NCI-H187 treated with DMSO at 0.1 percent for 48 hours (cell line): Measurements from ENCODE around the gene APOA5.
A peak's percentile ranks its signal among the peaks of the same experiment; 100 is the strongest.
"Not testable (repeated sequence)": the region's sequence is repeated elsewhere in the genome, so short reads cannot be mapped to it uniquely, and the experiment has no call there.

ENCODE experiments used
- DNase-seq: peaks from one replicate; lab custom pipeline; 2025; lab: John Stamatoyannopoulos, UW

The APOA5 gene

DNA sequence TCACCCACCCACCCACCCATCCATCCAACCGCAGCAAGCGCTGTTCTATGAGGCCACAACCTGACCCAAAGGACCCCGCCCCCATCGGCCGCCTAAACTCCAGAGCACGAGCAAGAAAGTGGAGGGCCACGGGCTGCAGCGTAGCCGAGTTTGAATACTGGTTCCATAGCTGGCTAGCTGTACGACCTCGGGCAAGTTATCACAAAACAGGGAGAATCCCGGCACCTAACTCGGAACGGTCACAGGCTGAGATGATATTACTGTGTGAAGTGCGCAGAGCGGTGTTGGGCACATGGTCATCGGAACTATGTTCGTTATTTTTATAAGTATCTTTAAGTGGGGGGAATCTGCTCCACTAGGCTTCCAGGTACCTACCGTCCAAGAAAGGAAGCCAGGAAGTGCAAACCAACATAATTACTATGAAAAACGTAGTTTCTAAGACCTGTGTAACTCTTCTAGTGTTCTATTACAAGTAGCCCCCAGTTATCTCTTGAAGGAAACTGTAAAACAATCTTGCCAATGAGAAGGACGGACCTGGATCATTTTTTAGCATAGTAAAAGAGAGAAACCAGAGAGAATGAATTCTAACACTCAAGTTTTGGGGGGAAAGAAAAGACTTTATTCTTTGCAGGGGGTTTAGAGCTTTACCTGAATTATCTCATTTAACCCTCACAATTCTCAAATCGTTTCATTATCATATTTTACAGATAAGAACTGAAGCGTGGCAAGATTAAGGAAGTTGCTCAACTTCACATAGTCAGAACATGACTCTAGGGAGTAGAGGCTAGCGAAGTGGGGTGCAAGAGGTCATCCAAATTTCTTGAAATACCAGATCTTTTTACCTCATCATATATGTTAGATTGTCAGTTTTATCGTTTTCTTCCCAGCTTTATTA lies 18.2 kb downstream of the APOA5 start:
- DNase-seq = no peak

DNA sequence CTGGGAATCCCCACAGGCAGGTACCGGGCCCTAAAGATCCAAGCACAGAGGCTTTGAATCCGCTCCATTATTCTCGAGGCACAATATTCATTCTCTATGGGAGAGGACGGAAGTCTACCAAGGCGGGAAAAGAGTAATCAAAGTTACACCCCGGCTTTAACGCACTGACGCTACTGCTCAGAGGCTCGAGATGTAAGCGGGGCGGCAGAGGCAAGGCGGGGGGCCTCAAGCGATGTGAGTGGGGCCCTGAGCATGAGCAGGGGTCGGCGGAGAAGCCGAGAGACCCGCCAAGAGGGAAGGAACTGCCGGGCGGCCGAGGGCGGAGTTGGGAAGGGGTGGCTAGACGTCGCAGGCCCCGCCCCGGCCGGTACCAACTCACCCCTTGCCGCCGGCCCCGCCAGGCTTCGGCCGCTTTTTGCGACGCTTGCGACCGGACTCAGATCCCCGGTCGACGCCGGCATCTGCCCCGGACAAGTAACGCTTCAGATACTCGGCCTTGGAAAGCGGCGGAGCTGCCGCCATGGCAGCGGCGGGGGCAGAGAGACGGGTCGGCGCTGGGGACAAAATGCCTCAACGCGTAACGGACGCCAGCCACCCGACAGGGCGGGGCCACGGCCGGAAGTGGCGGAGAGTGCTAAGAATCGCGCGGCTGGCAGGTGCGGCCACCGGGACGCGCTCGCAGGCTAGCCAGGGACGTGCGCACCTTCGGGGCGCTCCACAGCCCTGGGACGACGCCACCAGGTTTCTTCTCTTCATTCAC lies 19.1 kb downstream of the APOA5 start, which contains the start of gene BUD13:
Gene BUD13 (minus strand): TSS at position 545 of the 760 bp plus-strand sequence. CDS start 23 bp downstream, at position 522.
- peak; percentile 35 for DNase-seq

DNA sequence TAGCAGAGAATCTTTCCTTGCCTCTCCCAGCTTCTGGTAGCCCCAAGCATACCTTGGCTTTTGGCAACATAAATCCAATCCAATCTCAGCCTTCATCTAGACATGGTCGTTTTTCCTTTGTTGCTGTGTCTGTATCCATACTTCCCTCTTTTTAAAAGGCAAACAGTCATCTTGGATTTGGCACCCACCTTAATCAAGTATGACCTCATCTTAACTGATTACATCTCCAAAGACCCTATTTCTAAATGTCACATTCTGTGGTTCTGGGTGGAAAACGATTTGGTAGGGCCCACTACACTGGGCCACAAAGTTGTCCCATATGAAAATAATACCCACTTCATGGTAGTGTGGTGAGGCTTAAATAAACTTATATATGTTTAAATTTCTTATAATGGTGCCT lies 19.7 kb downstream of the APOA5 start:
- DNase-seq = no peak

DNA sequence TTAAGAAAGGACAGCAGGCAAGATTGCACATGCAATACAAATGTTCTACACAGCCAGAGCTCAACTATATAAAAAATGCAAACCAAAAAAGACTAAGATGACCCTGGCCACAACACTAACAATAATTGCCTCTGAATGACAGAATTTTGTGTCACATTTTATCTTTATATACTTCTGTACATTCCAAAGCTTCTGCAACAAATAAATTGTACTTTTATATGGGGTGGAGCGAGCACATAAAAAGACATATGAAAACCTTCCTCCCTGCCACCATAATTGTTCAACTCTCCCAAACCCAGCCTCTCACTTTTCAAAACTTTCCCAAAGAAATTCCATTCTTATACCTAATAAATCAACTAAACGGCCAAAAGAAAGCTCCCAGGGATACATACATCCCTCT lies 29.5 kb downstream of the APOA5 start:
- DNase-seq = no peak

DNA sequence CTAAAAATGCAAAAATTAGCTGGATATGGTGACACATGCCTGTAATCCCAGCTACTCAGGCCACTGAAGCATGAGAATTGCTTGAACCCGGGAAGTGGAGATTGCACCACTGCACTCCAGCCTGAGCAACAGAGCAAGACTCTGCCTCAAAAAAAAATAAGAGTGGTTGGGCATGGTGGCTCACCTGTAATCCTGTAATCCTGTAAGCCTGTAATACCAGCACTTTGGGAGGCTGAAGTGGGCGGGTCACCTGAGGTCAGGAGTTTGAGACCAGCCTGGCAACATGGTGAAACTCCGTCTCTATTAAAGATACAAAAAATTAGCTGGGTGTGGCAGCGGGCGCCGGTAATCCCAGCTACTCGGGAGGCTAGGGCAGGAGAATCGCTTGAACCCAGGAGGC lies 35.6 kb downstream of the APOA5 start:
- DNase-seq = not testable (repeated sequence)

DNA sequence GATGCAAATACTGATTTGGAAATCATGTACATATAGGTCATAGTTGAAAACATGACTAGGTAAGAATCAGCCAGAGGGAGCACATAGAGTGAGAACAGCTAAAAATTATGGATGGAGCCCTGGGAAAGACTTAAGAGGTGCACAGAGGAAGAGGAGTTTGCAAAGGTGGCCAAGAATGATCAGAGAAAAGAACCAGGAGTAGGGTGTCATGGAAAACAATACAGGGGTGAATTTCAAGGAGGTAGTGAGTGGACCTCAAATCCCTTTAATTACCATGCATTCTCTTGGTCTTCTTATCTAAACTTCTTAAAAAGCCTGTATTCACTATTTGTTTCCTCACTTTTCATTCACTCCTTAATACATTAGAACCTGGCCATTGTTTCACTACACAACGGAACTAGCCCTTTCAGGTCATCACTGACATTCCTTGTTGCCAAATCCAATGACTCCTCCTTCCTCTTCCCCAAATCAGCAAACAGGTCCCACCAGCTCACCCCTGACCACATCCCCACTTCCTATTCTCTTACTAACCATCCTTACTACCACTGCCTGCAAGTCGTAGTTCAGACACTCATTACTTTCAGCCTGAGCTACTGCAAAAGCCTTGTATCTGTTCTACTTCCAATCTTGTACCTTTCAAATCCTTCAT lies 41.5 kb downstream of the APOA5 start:
- no peak for DNase-seq

DNA sequence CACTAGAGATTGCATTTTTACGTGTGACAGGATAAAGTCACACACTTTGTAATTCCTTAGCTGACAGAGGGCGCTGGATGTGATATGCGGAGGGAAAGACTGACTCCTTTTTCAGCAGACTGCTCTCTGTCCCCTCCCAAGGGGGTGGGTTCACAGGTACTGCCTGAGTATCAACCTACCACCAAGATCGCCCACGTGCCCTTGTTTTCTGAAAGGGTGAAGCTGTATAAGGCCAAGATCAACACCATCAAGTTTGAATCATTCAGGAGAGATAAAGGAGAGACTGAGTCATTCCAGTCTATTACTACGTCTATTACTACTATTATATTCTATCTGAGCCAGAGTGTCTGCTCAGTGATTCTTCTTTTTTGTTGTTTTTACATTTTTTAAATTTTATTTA lies 49.6 kb downstream of the APOA5 start:
- no peak for DNase-seq

DNA sequence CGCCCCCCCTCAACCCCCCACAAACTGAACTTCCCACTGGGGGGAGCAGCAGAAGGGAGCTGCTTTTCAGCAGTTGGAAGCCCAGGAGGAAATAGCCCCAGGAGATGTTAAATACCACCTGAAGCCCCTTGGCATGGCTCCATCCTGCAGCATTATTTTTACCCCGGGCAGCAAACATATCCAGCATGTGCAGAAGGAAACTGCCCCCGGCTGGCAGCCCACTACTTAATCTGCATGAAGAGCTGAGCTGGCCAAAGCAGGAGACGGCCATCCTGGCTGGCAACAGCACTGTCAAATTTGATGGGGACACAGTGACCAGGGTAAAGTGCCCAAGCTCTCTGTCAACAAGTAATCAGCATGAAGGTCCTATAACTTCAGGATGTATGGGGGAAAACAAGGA lies 50.9 kb downstream of the APOA5 start:
- DNase-seq = no peak
